Measurements from ENCODE around the gene PARD3B.

GRCh38 chr2:205020673-205021072 is 475.4 kb downstream of the PARD3B start:
- no peak for TF ChIP-seq CTCF (IDR thresholded peaks at IDR 0.05; ENCODE audit: insufficient read depth, low read length, poor library complexity, severe bottlenecking)
- no peak for TF ChIP-seq EZH2phosphoT487 (conservative IDR thresholded peaks at IDR 0.05; ENCODE audit: low read length)

Data from SU-DHL-6 (cell line).